Hepatocyte (in vitro differentiated cells): ENCODE results near the gene IL23R. TPM values are rescaled to one million over a fixed set of nuclear protein-coding genes. Genes with fewer than 3 reads are reported as not detected.

Experiments used
- DNase-seq: peaks from one replicate; pipeline ENCODE4 v3.0.0-alpha.2; 2016; ENCODE audit warnings: low spot score
- H2AFZ ChIP-seq: fragments of 200-600 bp; sonication (generic); 2 replicates; pipeline ENCODE4 v1.6.0; 2016; ENCODE audit warnings: antibody characterized with exemption, mild to moderate bottlenecking
- H3K27ac ChIP-seq: fragments of 200-600 bp; sonication (generic); 2 replicates; pipeline ENCODE4 v1.5.1; 2016; ENCODE audit warnings: mild to moderate bottlenecking
- H3K27me3 ChIP-seq: fragments of 200-600 bp; sonication (generic); 2 replicates; pipeline ENCODE4 v1.6.1; 2016
- H3K36me3 ChIP-seq: fragments of 200-600 bp; sonication (generic); replicated peaks from 2 replicates; pipeline ENCODE4 v1.5.1; 2016; ENCODE audit warnings: low read depth; ENCODE audit not compliant: insufficient read depth
- H3K4me1 ChIP-seq: fragments of 200-600 bp; sonication (generic); 2 replicates; pipeline ENCODE4 v1.5.1; 2016; ENCODE audit warnings: mild to moderate bottlenecking, moderate library complexity; ENCODE audit not compliant: insufficient read depth
- H3K4me2 ChIP-seq: fragments of 200-600 bp; sonication (generic); 2 replicates; pipeline ENCODE4 v1.6.0; 2016
- H3K4me3 ChIP-seq: fragments of 200-600 bp; sonication (generic); 2 replicates; pipeline ENCODE4 v1.5.1; 2016; ENCODE audit warnings: mild to moderate bottlenecking
- H3K79me2 ChIP-seq: fragments of 200-600 bp; sonication (generic); 2 replicates; pipeline ENCODE4 v1.6.0; 2017; ENCODE audit warnings: mild to moderate bottlenecking
- H3K9me2 ChIP-seq: fragments of 200-600 bp; sonication (generic); replicated peaks from 2 replicates; pipeline ENCODE4 v1.6.0; 2017; ENCODE audit warnings: mild to moderate bottlenecking; ENCODE audit not compliant: insufficient read depth
- H3K9me3 ChIP-seq: fragments of 200-600 bp; sonication (generic); 2 replicates; pipeline ENCODE4 v1.5.1; 2016; ENCODE audit warnings: low read depth, mild to moderate bottlenecking
- H4K20me1 ChIP-seq: fragments of 200-600 bp; sonication (generic); 2 replicates; pipeline ENCODE4 v1.6.0; 2016; ENCODE audit warnings: mild to moderate bottlenecking; ENCODE audit not compliant: insufficient read depth, poor library complexity, severe bottlenecking
- CTCF ChIP-seq: fragments of 200-600 bp; sonication (generic); IDR thresholded peaks from 2 replicates; pipeline ENCODE4 v1.5.1; 2016; ENCODE audit warnings: antibody characterized with exemption, mild to moderate bottlenecking; ENCODE audit not compliant: poor library complexity
- EZH2 ChIP-seq: fragments of 200-600 bp; sonication (generic); IDR thresholded peaks from 2 replicates; pipeline ENCODE4 v1.6.1; 2016; ENCODE audit warnings: antibody characterized with exemption, mild to moderate bottlenecking, borderline replicate concordance
- EZH2phosphoT487 ChIP-seq: fragments of 200-600 bp; sonication (generic); IDR thresholded peaks from one replicate; pipeline ENCODE4 v1.6.1; 2018; ENCODE audit warnings: antibody characterized with exemption, mild to moderate bottlenecking, low read depth, moderate library complexity; ENCODE audit not compliant: unreplicated experiment, severe bottlenecking
- WGBS: methylation state at CpG from one replicate; pipeline ENCODE4 v1.1.6; 2016; ENCODE audit warnings: low lambda C conversion rate; ENCODE audit errors: missing lambda C conversion rate; 5-methylcytosine and 5-hydroxymethylcytosine counted together
- polyA plus RNA-seq: library from polyadenylated mRNA; unstranded; fragments of >200 nt; fragmentation: Nextera tagmentation; extraction: Ambion mirVana; gene quantifications from 2 replicates; pipeline ENCODE4 v1.2.1, GENCODE V29; 2016
- total RNA-seq: library from RNA; depleted of rRNA; stranded (reverse); fragments of >200 nt; gene quantifications from 2 replicates; pipeline ENCODE4 v1.2.3, GENCODE V29; 2014

The IL23R gene
- total and polyA plus RNA-seq, 2 experiments from 2014 or later = 0.20 TPM; not detected in 1

- Histone ChIP-seq H3K27ac (no peak overlapping the region), H3K4me1 (no peaks in the 10 kb centered on the region), H3K9me3 (no peaks in the 10 kb centered on the region), H3K79me2 (no peaks in the 10 kb centered on the region), H2AFZ (no peak overlapping the region), H3K4me3 (no peak overlapping the region), H4K20me1 (no peaks in the 10 kb centered on the region), H3K4me2 (no peak overlapping the region), H3K36me3 (no peaks in the 10 kb centered on the region), H3K27me3 (no peaks in the 10 kb centered on the region), H3K9me2 (no peaks in the 10 kb centered on the region)
- WGBS = 89% methylated on average over 4 of the region's 4 CpGs
- no peak for DNase-seq
- no peak for TF ChIP-seq EZH2
Measured at GRCh38 chr1:67273591-67273990, 107.3 kb downstream of the IL23R start.

- Histone ChIP-seq H3K9me2 (no peaks in the 10 kb centered on the region), H3K79me2 (no peaks in the 10 kb centered on the region), H3K27ac (no peak overlapping the region), H3K9me3 (no peaks in the 10 kb centered on the region), H3K36me3 (no peaks in the 10 kb centered on the region), H3K27me3 (no peaks in the 10 kb centered on the region), H3K4me1 (no peaks in the 10 kb centered on the region), H4K20me1 (no peaks in the 10 kb centered on the region), H2AFZ (no peak overlapping the region), H3K4me2 (no peak overlapping the region), H3K4me3 (no peak overlapping the region)
- no peak for DNase-seq
- 86% methylated on average over 5 of the region's 5 CpGs for WGBS
- no peak for TF ChIP-seq EZH2
- TF ChIP-seq EZH2phosphoT487 = no peak
- no peak for TF ChIP-seq CTCF
Measured at GRCh38 chr1:67274623-67275325, 108.5 kb downstream of the IL23R start.

- no peak overlapping the region for H3K4me3 ChIP-seq
- H3K9me3 ChIP-seq = no peaks in the 10 kb centered on the region
- 80% methylated on average over 5 of the region's 5 CpGs for WGBS
- no peaks in the 10 kb centered on the region for H3K9me2 ChIP-seq
- no peaks in the 10 kb centered on the region for H3K4me1 ChIP-seq
- TF ChIP-seq EZH2phosphoT487 (no peak), EZH2 (no peak), CTCF (no peak)
- no peak for DNase-seq
- H3K27ac ChIP-seq = peak overlapping the region; percentile 42
- H4K20me1 ChIP-seq = no peaks in the 10 kb centered on the region
- H2AFZ ChIP-seq = no peak overlapping the region
- H3K27me3 ChIP-seq = no peaks in the 10 kb centered on the region
- H3K4me2 ChIP-seq = peak overlapping the region; percentile 24
- no peaks in the 10 kb centered on the region for H3K36me3 ChIP-seq
- H3K79me2 ChIP-seq = no peaks in the 10 kb centered on the region
Measured at GRCh38 chr1:67280696-67281095, 114.4 kb downstream of the IL23R start.

GRCh38 chr1:67281244-67281643 is 115.0 kb downstream of the IL23R start:
- no peak overlapping the region for H3K4me3 ChIP-seq
- H3K4me2 ChIP-seq = peak overlapping the region; percentile 24
- no peaks in the 10 kb centered on the region for H3K36me3 ChIP-seq

More at GRCh38 chr1:67281244-67281643, 115.0 kb downstream of the IL23R start:
- 57% methylated on average over 3 of the region's 3 CpGs for WGBS
- Histone ChIP-seq H3K27me3 (no peaks in the 10 kb centered on the region), H3K79me2 (no peaks in the 10 kb centered on the region), H3K9me3 (no peaks in the 10 kb centered on the region), H3K4me1 (no peaks in the 10 kb centered on the region), H4K20me1 (no peaks in the 10 kb centered on the region), H2AFZ (no peak overlapping the region), H3K27ac (peak overlapping the region; percentile 42), H3K9me2 (no peaks in the 10 kb centered on the region)
- TF ChIP-seq EZH2 = no peak
- no peak for TF ChIP-seq EZH2phosphoT487
- TF ChIP-seq CTCF = no peak
- DNase-seq = peak; percentile 21
